OCI-LY3 (cell line): ENCODE data around the gene GJA1.

Source experiments
- CTCF ChIP-seq: fragments of 200-600, 300-600 bp; sonication (generic); IDR thresholded peaks from 2 replicates; pipeline ENCODE4 v1.5.1; 2014; ENCODE audit warnings: antibody characterized with exemption, low read length, low read depth
- EZH2phosphoT487 ChIP-seq: fragments of 200-600 bp; shearing (Covaris generic); IDR thresholded peaks from 2 replicates; pipeline ENCODE4 v1.6.1; 2018; ENCODE audit warnings: antibody characterized with exemption, mixed run types, low read depth

- TF ChIP-seq CTCF (no peak), EZH2phosphoT487 (no peak)
These were observed 13.9 kb downstream of the GJA1 start for GRCh38 chr6:121449331-121449730.
